ENCODE measurements around the gene GZMB.
A peak's percentile ranks its signal among the peaks of the same experiment; 100 is the strongest.
"Not testable (repeated sequence)": the region's sequence is repeated elsewhere in the genome, so short reads cannot be mapped to it uniquely, and the experiment has no call there.

GZMB gene, protein sequence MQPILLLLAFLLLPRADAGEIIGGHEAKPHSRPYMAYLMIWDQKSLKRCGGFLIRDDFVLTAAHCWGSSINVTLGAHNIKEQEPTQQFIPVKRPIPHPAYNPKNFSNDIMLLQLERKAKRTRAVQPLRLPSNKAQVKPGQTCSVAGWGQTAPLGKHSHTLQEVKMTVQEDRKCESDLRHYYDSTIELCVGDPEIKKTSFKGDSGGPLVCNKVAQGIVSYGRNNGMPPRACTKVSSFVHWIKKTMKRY

DNA sequence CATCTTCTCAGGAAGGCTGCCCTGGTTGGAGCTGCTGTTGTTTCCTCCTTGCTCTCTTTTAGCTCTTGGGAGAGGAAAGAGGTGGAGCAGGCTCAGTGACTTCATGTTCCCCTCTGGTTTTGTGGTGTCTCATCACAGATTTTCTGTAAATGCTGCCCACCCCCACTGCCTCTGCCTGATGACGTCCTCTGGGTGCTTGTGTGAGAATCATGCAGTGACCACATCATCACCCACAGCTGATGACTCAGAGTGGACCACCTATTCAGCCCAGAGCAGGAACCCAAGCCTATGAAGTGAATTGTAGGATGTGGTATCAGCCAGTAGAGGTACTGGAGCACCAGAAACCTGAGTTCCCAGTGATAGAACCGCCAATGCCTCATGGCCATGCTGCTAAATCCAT lies at the start of gene GZMB:
Gene GZMB (minus strand): TSS at position 33 of the 400 bp plus-strand sequence. CDS start 30 bp downstream, at position 3.
- no peak for DNase-seq (ENCODE audit: low read depth)

DNA sequence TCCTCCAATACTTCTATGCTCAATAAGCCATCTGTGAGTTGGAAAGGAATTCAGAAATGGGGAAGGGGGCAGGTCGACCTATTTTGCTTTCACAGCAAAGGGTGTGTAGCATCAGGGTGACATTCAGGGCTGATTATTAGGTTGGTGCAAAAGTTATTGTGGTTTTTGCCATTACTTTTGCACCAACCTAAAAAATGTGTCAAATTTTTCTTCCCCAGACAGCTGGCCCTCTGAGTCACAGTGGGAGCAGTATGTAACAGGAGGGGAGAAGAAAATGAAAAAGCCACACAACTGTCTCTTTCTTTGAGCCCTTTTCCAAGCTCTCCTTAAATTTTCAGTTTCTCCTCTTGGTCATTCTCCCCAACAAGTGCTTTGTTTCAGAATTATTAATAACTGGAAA lies 47.1 kb upstream of the GZMB start:
- no peak for DNase-seq (ENCODE audit: low read depth)

DNA sequence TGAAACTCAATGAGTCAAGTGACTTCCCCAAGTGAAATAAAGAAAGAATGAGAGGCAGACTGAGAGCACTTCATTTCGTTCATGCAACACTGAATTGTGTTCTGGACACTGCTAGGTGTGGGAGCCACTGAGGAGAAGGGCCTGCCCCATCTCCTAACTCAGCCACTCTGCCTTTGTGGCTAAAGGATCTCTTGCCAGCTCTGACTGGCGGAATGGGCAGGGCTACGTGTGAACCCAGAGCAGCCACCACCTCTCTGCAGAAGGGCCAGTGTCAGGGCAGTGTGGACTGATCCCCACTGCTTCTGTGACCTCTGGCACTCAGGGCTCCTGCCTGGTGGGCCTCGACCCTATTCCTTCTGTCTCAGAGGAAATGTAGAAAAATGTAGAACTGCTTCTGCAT lies 46.5 kb upstream of the GZMB start:
- no peak for DNase-seq (ENCODE audit: low read depth)

DNA sequence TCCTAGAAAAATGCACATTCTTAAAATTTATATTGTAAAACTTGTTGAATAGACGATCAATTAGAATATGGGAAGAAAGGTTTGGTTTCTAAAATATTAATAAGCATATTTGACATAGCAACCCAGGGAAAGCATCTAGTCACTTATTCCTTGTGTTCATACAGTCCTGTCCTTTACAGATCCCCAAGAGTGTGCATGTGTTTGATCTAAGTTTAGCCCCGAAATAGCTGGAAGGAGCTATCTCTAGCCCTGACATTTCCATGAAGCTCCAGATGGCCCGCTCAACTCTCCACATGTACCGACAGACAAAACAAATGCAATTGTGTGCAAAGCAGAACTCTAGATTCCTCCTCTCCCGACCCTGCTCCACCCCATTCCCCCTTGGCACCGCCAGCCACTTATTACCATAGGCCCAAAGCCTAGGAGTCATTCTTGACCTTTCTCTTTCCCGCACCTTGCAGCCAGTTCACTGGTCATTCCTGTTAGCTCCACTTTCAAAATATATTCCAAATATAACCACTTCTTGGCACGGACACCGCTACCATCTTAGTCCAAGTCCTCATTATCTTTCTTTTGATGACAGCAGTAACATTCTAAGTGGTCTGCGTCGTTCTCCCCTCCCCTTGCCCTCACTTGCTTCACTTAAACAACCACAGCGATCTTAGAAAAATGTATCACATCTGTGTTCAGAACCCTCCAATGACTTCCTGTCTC lies 45.4 kb upstream of the GZMB start:
- DNase-seq (ENCODE audit: low read depth): no peak

DNA sequence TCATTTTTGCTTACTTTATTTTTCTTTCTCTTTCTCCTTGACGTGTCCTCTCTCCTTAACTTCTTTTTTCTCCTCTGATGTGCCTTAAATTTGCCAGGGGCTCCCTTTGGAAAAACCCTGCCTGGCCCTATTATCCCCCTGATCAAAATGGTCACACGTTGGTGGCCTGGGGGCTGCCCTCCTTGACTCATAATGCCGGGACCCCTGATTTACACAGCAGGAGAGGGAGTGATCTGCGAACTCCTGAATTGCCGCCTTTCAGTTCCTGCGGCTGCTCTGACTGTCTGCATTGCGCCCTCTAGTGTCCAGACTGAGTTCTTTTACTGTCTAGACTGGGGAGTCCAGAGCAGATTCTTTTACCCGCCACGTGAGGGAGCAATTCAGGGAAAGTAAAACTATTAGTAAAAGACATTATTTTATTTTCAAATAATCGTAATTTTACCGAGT lies 44.8 kb upstream of the GZMB start:
- DNase-seq (ENCODE audit: low read depth): peak; percentile 62

DNA sequence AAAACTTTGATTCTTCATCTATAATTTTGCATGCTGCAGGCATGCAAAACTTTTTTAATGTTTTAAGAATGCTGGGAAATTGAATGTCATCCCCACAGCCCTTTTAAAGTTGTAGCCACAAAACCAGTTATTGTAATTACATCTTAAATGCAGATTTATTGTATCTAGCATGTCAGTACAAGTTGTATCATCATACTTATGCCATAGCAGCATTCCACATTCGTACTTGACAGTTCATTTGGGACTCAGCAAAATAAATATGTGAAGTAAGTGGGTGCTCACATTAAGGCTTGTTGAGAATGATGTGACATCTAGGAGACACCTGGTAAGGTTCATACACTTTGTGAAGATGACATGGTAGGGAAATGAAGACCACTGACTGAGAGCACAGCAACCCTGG lies 44.0 kb upstream of the GZMB start:
- no peak for DNase-seq (ENCODE audit: low read depth)

DNA sequence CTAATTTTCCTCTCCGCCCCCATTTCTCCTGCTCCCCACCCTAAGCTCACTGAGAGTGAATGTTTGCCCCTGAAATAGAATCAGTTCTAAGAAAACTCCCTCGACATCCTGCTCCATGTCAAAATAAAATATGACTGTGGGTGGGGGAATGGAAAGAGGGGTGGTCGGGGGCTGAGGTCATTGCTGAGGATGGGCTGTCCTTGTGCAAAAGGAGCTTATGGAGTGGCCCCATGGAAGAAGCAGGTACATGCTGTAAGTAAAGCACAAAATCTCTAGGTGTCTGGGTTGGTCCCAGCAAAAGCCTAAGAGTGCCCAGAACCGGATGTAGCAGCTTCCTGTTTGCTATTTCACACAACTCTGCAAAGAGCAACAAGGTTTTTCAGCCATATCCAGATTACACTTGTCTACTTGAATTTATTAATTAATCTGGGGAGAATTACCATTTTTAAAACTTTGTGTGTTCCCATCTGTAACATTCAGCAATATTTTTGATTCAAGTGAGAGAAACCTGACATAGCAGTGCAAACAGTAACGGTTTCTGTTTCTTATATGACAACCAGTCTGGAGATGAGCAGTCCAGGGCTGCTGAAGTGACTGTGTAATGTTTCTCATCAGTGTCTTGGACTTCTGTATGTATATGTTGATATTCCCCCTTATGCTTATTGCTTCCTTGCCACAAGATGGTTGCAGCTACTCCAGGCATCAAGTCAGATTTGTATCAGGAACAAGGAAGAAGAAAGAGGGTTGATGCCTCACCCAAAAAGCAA lies 40.4 kb upstream of the GZMB start:
- DNase-seq (ENCODE audit: low read depth): no peak

DNA sequence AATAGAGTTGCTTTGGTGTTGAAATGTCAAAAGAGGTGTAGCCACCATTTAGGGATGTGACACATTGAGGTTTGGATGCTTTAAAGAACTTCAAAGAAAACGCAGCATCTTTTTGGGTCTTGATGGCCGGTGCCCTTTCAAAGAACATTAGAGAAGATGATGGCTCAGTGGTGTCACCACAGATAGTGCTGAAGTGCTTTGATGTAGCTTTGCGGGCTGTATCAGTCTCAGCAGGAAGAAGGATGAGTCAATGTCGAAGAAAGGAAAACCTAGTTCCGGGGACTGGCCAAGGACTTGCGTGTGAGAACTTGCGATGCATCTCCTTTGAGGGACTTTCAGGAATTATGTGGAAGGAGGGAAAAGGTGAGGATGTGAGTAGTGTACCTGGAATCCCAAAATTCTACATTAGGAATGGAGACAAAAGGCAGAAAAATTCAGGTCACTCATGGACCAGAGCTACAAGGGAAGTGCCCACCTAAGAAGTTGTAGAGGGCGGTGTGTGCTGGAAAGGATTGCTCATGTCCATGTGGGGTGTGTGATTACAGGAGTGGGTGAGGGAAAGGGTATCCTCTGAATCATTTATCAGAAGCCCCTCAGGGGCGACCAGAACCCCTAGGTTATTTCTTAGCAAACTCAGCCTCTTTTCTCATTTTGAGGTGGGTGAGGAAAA lies 39.7 kb upstream of the GZMB start:
- DNase-seq (ENCODE audit: low read depth): no peak

DNA sequence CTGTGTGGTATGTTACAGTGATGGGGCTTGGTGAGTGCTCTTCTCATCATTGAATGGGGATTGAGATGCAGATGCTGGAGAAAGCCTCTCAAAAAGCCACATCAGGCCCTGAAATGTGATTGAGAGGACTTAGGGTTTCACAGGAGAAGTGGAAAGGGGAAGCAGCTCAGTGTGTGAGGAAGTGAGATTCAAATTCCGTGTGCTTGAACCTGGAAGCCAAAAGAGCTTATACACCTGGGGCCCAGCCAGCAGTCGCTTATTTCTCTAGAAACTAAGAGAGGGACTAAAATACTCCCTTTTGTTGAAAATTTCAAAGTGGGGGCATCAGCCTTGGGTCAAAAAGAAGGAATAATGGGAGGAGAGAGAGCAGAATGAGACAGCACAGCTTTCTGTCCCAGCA lies 39.1 kb upstream of the GZMB start:
- no peak for DNase-seq (ENCODE audit: low read depth)

DNA sequence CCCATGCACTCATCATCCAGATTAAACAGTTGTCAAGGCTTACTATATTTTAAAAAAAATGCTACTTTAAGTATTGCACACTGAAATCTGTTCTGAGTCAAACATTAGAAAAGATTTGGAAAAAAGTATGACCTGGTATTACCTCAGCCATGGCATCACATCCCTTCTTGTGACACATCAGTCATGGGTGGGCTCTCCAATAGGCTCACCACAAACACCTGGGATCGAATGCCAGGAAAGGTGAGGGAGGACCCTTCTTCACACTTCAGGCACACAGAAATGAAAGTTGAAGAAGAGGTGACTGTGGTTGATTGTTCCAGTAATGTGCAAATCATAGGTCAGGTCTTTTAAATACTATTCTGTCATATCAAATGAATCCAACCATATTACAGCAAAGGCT lies 36.6 kb upstream of the GZMB start:
- no peak for DNase-seq (ENCODE audit: low read depth)

DNA sequence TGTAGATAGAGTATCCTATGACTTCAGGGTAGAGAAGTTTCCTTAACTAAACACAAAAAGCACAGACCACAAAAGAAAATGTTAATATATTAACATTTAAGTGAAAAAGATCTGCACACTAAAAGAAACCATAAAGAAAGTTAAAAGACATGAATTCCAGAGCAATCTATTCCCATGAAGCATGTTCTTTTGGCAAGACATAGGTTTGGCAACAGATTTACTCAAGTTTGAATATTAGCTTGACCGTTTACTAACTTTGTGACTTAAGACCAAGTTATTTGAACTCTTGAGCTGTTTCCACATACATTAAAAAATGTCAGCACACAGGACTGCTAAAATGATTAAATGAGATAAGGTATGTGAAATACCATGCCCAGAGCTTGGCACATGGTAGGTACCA lies 35.7 kb upstream of the GZMB start:
- no peak for DNase-seq (ENCODE audit: low read depth)

DNA sequence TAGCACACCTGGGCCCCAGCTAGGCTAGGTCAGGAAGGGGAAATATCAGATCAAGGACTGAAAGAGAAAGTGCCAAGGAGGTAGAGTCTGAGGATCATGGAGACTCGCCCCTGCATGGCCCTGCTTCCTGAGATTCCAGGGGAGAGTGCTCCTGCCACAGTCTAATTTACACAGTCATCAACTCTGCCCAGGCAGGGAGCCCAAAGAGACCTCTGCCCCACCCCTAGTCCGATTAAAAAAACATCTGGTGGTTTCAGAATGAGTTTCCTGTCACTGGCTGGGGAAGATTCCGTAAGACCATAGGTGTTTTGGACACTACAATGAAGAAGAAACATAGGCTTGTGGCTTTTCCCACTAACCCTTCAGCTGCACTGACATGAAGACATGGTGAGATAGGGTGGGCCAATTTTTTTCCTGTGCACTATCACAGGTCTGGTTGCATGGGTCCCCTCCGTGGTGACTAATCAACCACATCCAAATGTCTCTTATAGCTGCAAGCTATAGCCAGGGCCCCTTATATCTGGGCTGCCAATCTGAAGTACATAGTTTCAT lies 31.5 kb upstream of the GZMB start:
- no peak for DNase-seq (ENCODE audit: low read depth)

DNA sequence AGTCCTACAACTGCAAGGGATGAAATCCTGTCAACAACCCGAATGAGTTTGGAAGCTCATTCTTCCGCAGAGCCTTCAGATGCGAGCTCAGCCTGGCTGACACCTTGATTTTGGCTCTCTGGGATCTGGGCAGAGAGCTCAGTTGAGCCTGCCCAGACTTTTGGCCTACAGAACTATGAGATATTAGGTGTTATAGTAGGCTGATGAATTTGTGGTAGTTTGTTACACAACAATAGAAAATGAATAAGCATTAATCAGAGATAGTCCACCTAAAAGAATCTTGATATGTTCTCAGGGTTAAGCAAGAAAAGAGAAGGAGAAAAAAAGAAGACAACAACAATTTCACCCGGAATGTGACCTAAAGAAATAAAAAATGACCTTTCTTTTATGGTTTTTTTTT lies 30.4 kb upstream of the GZMB start:
- DNase-seq (ENCODE audit: low read depth): no peak

DNA sequence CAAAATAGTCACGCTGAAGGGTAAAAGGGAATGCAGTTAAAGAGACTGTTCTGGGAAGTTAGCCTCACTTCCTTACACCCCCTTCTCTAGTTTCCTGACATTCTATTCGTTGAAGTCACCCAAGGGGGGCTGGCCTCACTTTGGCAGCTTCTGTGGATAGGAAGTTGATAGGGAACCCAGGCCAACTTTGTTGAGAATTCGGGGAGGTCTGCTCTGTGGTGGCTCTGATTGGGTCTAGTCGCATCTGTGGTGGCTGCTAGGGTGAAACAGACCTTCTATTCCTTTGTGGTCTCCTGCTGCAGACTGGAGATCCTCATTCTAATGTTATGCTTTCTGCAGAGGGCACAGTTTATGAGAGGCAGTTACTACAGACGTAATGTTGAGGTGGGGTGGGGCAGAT lies 28.8 kb upstream of the GZMB start:
- no peak for DNase-seq (ENCODE audit: low read depth)

DNA sequence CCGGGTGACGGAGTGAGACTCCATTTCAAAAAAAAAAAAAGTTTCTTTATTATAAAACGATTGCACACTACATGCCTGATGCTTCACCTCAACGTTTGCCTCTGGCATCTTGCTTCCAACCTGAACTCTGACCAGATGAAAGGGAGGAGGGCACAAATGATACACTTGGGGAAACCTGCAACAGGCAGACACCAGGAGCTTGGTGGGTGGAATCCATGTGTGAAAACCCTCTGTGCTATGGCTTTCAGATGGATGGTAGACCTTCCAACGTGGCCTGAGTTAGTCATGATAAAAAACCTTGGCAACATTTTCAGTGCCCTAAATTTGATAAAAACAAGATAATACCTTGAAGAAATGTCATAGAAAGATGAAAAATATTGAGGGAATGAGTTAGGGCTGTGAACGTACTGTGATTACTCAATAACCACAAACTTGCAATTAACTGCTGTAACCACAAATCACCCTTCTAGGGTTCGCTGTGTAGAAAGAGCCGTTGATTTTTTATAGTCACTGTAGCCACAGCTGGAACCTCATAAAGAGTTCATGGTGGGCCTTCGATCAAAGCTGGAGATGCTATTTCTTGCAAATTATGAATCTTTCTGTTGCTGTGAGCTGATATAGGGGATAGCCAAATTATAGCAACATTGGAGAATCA lies 26.1 kb upstream of the GZMB start:
- DNase-seq (ENCODE audit: low read depth): no peak

DNA sequence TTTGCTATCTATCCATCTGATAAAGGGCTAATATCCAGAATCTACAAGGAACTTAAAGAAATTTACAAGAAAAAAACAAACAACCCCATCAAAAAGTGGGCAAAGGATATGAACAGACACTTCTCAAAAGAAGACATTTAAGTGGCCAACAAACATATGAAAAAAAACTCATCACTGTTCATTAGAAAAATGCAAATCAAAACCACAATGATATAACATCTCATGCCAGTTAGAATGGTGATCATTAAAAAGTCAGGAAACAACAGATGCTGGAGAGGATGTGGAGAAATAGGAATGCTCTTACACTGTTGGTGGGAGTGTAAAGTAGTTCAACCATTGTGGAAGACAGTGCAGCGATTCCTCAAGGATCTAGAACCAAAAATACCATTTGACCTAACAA lies 14.4 kb upstream of the GZMB start:
- DNase-seq (ENCODE audit: low read depth): not testable (repeated sequence)

DNA sequence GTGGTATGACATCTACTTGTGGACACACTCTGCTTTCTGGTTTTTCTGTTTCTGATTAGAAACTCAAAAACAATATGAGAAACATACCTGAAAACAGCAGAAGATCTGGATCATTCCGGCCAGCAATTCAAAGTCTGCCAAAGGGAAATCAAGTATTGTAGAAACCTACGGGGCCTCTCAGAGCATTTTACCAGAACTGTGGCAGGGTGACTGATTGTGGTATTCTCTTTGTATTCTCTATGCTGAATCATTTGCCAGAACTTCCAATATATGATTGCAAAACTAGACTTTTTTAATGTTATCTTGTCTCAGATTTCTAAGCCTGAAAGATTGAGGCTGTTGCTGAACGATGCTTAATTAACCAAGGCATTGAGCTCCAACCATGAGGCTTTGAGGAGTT lies 5.9 kb upstream of the GZMB start:
- DNase-seq (ENCODE audit: low read depth): no peak

DNA sequence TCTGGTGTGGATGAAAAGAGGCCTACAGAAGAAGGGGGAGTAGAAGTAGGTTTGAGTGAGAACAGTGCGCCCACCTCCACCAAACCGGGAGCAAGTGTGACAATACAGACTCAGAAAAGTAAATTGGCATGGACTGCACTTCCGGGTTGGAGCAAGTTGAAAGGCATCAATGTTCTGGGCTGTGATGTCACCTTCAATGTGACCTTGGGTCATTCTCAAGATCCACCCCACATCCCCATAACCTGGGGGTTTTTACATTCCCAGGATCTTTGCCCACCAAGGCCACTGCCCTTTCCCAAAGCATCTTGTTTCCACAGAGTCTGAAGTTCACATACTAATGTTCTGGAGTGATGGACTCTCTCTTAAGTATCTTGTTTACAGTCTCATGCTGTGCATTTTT lies 5.3 kb upstream of the GZMB start:
- DNase-seq (ENCODE audit: low read depth): no peak

DNA sequence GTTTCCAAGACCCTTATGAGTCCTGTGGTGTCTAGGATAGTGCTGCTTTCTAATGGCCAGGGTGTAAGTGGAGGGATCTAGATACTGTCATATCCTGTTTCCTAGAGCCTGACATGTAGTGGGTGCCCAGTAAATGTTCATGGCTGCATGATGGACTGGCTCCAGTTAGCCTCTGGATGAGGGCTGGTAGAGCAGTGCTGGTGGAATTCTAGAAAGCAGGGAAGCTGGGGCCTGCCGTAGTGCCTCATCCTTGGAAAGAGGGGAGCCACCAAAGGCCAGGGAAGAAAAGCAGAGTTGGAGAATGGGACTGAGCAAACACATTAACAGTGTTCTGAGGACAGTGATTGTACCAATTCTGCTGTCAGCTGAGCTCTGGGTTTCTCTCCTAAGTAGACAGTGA lies 637 bp downstream of the GZMB start:
- no peak for DNase-seq (ENCODE audit: low read depth)

DNA sequence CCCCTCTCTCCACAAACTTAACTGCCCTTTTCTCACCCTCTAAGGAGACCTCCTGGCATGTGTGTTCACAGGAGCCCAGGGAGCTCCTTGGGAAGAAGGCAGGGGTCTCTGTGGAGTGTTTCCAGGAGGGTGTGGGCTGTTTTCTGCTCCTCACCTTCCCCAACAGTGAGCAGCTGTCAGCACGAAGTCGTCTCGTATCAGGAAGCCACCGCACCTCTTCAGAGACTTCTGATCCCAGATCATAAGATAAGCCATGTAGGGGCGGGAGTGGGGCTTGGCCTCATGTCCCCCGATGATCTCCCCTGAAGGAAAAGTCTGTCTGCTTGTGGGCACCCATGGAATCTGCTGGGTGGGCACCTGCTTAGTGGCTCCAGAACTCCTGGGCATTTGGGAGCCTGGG lies 1.2 kb downstream of the GZMB start:
- no peak for DNase-seq (ENCODE audit: low read depth)

DNA sequence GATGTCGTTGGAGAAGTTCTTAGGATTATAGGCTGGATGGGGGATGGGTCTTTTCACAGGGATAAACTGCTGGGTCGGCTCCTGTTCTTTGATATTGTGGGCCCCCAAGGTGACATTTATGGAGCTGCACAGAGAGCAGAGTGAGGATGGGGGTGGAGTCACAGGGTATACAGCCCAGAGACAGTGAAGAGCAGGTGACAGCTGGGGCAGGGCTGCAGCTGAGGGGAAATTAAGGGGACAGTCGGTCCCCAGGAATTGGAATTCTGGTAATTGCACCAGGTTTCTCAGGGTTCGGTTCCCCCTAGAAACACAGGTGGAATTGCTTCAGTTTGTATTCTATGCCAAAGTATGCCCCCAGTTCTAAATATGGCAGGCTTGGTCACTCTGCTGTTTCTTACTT lies 1.7 kb downstream of the GZMB start:
- DNase-seq (ENCODE audit: low read depth): no peak

All from HS-5 (cell line).